ENCODE measurements around the gene NPAS3. TPM values are rescaled to one million over a fixed set of nuclear protein-coding genes. Genes with fewer than 3 reads are reported as not detected.

Gene NPAS3
- total RNA-seq, 1 donor: 0.86 TPM

GRCh38 chr14:33629792-33630191 lies 691.1 kb downstream of the NPAS3 start:
- no peak overlapping the region for H3K4me3 ChIP-seq (ENCODE audit: low read depth, low read length)
- TF ChIP-seq, protein P1, sequence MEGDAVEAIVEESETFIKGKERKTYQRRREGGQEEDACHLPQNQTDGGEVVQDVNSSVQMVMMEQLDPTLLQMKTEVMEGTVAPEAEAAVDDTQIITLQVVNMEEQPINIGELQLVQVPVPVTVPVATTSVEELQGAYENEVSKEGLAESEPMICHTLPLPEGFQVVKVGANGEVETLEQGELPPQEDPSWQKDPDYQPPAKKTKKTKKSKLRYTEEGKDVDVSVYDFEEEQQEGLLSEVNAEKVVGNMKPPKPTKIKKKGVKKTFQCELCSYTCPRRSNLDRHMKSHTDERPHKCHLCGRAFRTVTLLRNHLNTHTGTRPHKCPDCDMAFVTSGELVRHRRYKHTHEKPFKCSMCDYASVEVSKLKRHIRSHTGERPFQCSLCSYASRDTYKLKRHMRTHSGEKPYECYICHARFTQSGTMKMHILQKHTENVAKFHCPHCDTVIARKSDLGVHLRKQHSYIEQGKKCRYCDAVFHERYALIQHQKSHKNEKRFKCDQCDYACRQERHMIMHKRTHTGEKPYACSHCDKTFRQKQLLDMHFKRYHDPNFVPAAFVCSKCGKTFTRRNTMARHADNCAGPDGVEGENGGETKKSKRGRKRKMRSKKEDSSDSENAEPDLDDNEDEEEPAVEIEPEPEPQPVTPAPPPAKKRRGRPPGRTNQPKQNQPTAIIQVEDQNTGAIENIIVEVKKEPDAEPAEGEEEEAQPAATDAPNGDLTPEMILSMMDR (IDR thresholded peaks at IDR 0.05; ENCODE audit: insufficient read depth, low read depth, low read length): no peak
- no peak for DNase-seq (ENCODE audit: low read depth)

- DNase-seq (ENCODE audit: low read depth): no peak
- TF ChIP-seq, protein P1 (IDR thresholded peaks at IDR 0.05; ENCODE audit: insufficient read depth, low read depth, low read length): no peak
- H3K4me3 ChIP-seq (ENCODE audit: low read depth, low read length): no peak overlapping the region
These were observed 692.3 kb downstream of the NPAS3 start for GRCh38 chr14:33631021-33631420.

DNA sequence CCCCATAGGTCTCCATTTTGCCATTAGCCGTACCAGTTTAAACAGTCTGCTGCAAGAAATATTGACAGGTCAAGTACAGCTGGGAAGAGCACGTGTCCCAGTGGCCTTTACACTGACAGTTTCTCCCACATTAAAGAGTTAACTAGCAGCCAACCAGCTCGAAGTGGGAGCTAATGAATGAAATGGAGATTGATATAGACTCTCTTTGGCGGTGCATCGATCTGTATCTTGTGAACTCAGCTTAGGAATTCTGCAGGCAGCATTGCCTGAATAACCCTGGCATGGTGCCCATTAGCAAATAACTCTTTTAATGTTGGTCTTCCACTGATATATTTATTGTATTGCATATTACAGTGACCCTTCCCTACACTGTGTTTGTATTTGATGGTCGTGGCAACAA lies 692.8 kb downstream of the NPAS3 start:
- DNase-seq (ENCODE audit: low read depth): no peak
- no peak overlapping the region for H3K4me3 ChIP-seq (ENCODE audit: low read depth, low read length)
- TF ChIP-seq, protein P1 (IDR thresholded peaks at IDR 0.05; ENCODE audit: insufficient read depth, low read depth, low read length): no peak

DNA sequence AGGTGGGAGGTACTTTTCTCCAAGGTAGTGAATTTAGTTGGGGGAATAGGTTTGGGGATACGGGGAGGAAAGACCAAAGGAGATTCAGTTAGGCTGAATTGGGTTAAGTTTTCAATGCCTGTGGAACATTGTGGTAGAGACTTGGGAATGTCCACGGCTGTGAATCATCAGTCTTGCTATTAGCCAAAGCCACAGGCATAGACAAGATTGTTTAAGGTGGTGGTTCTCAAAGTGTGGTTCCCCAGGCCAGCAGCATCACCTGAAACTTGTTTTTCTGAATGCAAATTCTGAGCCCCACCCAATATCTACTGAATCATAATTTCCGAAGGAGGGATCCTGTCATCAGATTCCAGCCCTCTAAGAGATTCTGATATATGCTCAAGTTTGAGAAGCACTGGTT lies 696.0 kb downstream of the NPAS3 start:
- TF ChIP-seq, protein P1 (IDR thresholded peaks at IDR 0.05; ENCODE audit: insufficient read depth, low read depth, low read length): no peak
- H3K4me3 ChIP-seq (ENCODE audit: low read depth, low read length): no peak overlapping the region
- DNase-seq (ENCODE audit: low read depth): no peak

- H3K4me3 ChIP-seq (ENCODE audit: low read depth, low read length): no peak overlapping the region
- DNase-seq (ENCODE audit: low read depth): no peak
- TF ChIP-seq, protein P1 (IDR thresholded peaks at IDR 0.05; ENCODE audit: insufficient read depth, low read depth, low read length): no peak
These were observed 698.0 kb downstream of the NPAS3 start for GRCh38 chr14:33636716-33637115.

GRCh38 chr14:33642080-33642479 lies 703.4 kb downstream of the NPAS3 start:
- TF ChIP-seq, protein P1 (IDR thresholded peaks at IDR 0.05; ENCODE audit: insufficient read depth, low read depth, low read length): no peak

DNA sequence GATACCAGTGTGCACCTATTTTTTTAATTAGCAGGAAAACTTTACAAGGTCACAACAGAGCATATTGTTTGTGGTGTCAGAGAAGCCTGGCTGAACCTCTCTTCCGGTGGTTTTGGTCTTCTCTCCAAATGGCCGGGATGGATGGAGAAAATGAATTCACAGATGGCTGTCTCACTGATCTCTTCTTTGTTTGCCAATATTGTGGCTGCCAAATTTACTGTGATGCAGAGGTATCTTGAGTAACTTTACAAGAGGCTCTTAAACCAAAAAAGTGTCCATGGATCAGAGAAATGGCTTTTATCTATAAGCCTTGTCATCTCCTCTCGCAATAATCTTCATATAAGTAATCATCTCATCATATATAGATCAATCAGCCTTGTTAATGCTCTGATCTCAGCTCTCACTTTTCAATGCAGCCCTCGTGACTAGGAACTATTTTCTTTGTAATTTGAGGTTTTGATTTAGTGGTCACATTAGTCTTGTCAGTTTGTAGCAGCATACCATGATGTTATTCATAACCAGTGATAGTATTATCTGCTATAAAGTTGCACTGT lies 704.1 kb downstream of the NPAS3 start:
- no peak for DNase-seq (ENCODE audit: low read depth)
- TF ChIP-seq, protein P1 (IDR thresholded peaks at IDR 0.05; ENCODE audit: insufficient read depth, low read depth, low read length): no peak
- H3K4me3 ChIP-seq (ENCODE audit: low read depth, low read length): no peak overlapping the region

More at GRCh38 chr14:33642080-33642479, 703.4 kb downstream of the NPAS3 start:
- DNase-seq (ENCODE audit: low read depth): no peak
- no peak overlapping the region for H3K4me3 ChIP-seq (ENCODE audit: low read depth, low read length)

Measured in fibroblast of villous mesenchyme (primary cell).